ENCODE measurements around the gene ACVRL1.

ACVRL1 gene

GRCh38 chr12:51925346-51926063 lies 18.2 kb downstream of the ACVRL1 start:
- DNase-seq (ENCODE audit: extremely low spot score): no peak
- CTCF ChIA-PET: interaction anchor here (1.1 to 1.5 kb wide), 2 partner anchors 9 to 12 kb away, joined by 3 read pairs; no protein-coding TSS in a partner anchor
- POLR2A ChIA-PET: no interaction called here
- TF ChIP-seq CTBP1 (IDR thresholded peaks at IDR 0.05; ENCODE audit: borderline replicate concordance): no peak
- no peak for TF ChIP-seq L3MBTL2 (conservative IDR thresholded peaks at IDR 0.05)
- TF ChIP-seq NFRKB (IDR thresholded peaks at IDR 0.05): no peak
- TF ChIP-seq FOXK2 (IDR thresholded peaks at IDR 0.05): no peak
- no peak for TF ChIP-seq TARDBP (IDR thresholded peaks at IDR 0.05)
- no peak for TF ChIP-seq PKNOX1 (IDR thresholded peaks at IDR 0.05)
- no peak for TF ChIP-seq ELF4 (IDR thresholded peaks at IDR 0.05)
- no peak for TF ChIP-seq HDGF (IDR thresholded peaks at IDR 0.05; ENCODE audit: borderline replicate concordance)
- TF ChIP-seq FOXA1 (IDR thresholded peaks at IDR 0.05): no peak
- no peak for TF ChIP-seq ARNT (IDR thresholded peaks at IDR 0.05)
- no peak for TF ChIP-seq ZNF384 (IDR thresholded peaks at IDR 0.05)
- TF ChIP-seq BHLHE40 (IDR thresholded peaks at IDR 0.05; ENCODE audit: borderline replicate concordance): no peak
- no peak for TF ChIP-seq SUZ12 (IDR thresholded peaks at IDR 0.05)
- no peak for TF ChIP-seq SP1 (IDR thresholded peaks at IDR 0.05)

GRCh38 chr12:51926064-51926632 lies 18.8 kb downstream of the ACVRL1 start:
- no peak for TF ChIP-seq ELF4 (IDR thresholded peaks at IDR 0.05)
- TF ChIP-seq HDGF (IDR thresholded peaks at IDR 0.05; ENCODE audit: borderline replicate concordance): no peak
- TF ChIP-seq FOXK2 (IDR thresholded peaks at IDR 0.05): no peak
- no peak for TF ChIP-seq L3MBTL2 (conservative IDR thresholded peaks at IDR 0.05)
- TF ChIP-seq ARNT (IDR thresholded peaks at IDR 0.05): no peak
- no peak for TF ChIP-seq CTBP1 (IDR thresholded peaks at IDR 0.05; ENCODE audit: borderline replicate concordance)
- TF ChIP-seq FOXM1 (IDR thresholded peaks at IDR 0.05; ENCODE audit: borderline replicate concordance): no peak
- TF ChIP-seq LEF1 (IDR thresholded peaks at IDR 0.05; ENCODE audit: borderline replicate concordance): no peak
- no peak for TF ChIP-seq BHLHE40 (IDR thresholded peaks at IDR 0.05; ENCODE audit: borderline replicate concordance)
- TF ChIP-seq PKNOX1 (IDR thresholded peaks at IDR 0.05): no peak
- no peak for TF ChIP-seq NFRKB (IDR thresholded peaks at IDR 0.05)
- no peak for TF ChIP-seq TARDBP (IDR thresholded peaks at IDR 0.05)
- no peak for TF ChIP-seq FOXA1 (IDR thresholded peaks at IDR 0.05)
- CTCF ChIA-PET: interaction anchor here (1.1 to 1.5 kb wide), 3 partner anchors 8 to 55 kb away, joined by 3 read pairs; no protein-coding TSS in a partner anchor
- POLR2A ChIA-PET: no interaction called here
- DNase-seq (ENCODE audit: extremely low spot score): no peak

GRCh38 chr12:51926718-51927117 lies 19.4 kb downstream of the ACVRL1 start:
- ChIA-PET CTCF (interaction anchor here (1.1 to 1.5 kb wide), 4 partner anchors 7 to 99 kb away, joined by 3 read pairs; no protein-coding TSS in a partner anchor), POLR2A (no interaction called here)
- DNase-seq (ENCODE audit: extremely low spot score): peak; percentile 36
- TF ChIP-seq NFRKB (IDR thresholded peaks at IDR 0.05) (no peak), ZNF384 (IDR thresholded peaks at IDR 0.05) (no peak), SUZ12 (IDR thresholded peaks at IDR 0.05) (no peak), FOXM1 (IDR thresholded peaks at IDR 0.05; ENCODE audit: borderline replicate concordance) (no peak), HDGF (IDR thresholded peaks at IDR 0.05; ENCODE audit: borderline replicate concordance) (no peak), ELF4 (IDR thresholded peaks at IDR 0.05) (no peak), FOXA1 (IDR thresholded peaks at IDR 0.05) (no peak), SP1 (IDR thresholded peaks at IDR 0.05) (no peak), PKNOX1 (IDR thresholded peaks at IDR 0.05) (no peak), L3MBTL2 (conservative IDR thresholded peaks at IDR 0.05) (no peak)

- TF ChIP-seq BHLHE40 (IDR thresholded peaks at IDR 0.05; ENCODE audit: borderline replicate concordance): no peak
- no peak for TF ChIP-seq PKNOX1 (IDR thresholded peaks at IDR 0.05)
- no peak for TF ChIP-seq TARDBP (IDR thresholded peaks at IDR 0.05)
- no peak for TF ChIP-seq FOXK2 (IDR thresholded peaks at IDR 0.05)
- no peak for TF ChIP-seq ARNT (IDR thresholded peaks at IDR 0.05)
- TF ChIP-seq NFRKB (IDR thresholded peaks at IDR 0.05): no peak
- no peak for TF ChIP-seq HDGF (IDR thresholded peaks at IDR 0.05; ENCODE audit: borderline replicate concordance)
- no peak for TF ChIP-seq FOXA1 (IDR thresholded peaks at IDR 0.05)
- no peak for TF ChIP-seq CTBP1 (IDR thresholded peaks at IDR 0.05; ENCODE audit: borderline replicate concordance)
- no peak for TF ChIP-seq LEF1 (IDR thresholded peaks at IDR 0.05; ENCODE audit: borderline replicate concordance)
- TF ChIP-seq ELF4 (IDR thresholded peaks at IDR 0.05): no peak
- TF ChIP-seq L3MBTL2 (conservative IDR thresholded peaks at IDR 0.05): no peak
- no peak for TF ChIP-seq SUZ12 (IDR thresholded peaks at IDR 0.05)
- no peak for TF ChIP-seq ZNF384 (IDR thresholded peaks at IDR 0.05)
- TF ChIP-seq FOXM1 (IDR thresholded peaks at IDR 0.05; ENCODE audit: borderline replicate concordance): no peak
- POLR2A ChIA-PET: no interaction called here
These were observed 25.1 kb downstream of the ACVRL1 start for GRCh38 chr12:51932218-51933076.

More at GRCh38 chr12:51932218-51933076, 25.1 kb downstream of the ACVRL1 start:
- CTCF ChIA-PET: no interaction called here
- DNase-seq (ENCODE audit: extremely low spot score): no peak

Measured in HEK293T (cell line).